ENCODE results near the gene DYNLT2.

The DYNLT2 gene, protein sequence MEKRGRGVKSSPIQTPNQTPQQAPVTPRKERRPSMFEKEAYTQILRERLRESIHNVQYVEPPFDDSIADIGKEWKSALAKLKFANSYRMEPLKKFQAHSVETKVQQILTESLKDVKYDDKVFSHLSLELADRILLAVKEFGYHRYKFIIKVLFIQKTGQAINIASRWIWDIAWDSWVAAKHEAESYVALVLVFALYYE

DNA sequence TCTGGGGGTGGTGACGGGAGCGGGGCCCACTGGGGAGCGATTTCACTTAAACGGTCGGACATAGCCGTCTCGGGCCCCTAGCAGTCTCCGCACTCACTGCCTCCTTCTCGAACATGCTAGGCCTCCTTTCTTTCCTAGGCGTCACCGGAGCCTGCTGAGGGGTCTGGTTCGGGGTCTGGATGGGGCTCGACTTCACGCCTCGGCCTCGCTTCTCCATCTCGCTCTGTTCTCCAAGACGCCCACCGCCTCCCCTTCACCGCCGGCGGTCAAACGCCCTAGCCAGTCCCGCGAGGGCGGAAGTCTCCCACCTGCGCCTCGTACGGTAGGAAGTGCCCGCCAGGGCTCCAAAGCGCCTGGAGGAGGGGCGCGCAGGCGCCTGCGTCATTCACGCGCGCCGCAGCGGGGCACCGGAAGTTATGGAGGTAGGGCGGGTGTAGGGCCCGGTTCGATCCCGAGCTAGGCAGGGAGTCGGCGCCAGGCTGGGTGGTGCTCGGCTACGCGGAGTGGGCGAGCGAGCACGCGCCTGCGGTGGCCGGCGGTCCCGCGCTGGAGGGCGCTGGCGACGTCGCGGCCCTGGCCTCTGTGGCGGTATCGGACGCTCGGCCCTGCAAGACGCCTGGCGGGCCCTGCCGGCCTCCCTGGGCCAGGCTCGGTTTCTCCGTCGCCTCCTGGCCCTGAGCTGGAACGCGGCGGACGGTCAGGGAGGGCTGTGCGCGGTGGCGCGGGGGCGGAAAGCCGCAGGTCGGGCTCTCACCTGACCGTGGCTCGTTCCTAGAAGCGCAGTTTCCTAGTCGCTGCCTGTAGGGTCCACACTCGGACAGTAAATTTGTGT is at the start of gene DYNLT2, which contains the start of gene ERMARD:
TSS of gene DYNLT2 (minus strand) at position 331 of the 832 bp plus-strand sequence. CDS start at position 217, 114 bp downstream.
TSS of gene ERMARD (plus strand) at position 381 of the 832 bp plus-strand sequence. CDS start at position 417, 36 bp downstream.
- peak; percentile 81 to 90 for DNase-seq (ENCODE audit: low read depth in 2 of 2, low spot score in 1 of 2)

DNA sequence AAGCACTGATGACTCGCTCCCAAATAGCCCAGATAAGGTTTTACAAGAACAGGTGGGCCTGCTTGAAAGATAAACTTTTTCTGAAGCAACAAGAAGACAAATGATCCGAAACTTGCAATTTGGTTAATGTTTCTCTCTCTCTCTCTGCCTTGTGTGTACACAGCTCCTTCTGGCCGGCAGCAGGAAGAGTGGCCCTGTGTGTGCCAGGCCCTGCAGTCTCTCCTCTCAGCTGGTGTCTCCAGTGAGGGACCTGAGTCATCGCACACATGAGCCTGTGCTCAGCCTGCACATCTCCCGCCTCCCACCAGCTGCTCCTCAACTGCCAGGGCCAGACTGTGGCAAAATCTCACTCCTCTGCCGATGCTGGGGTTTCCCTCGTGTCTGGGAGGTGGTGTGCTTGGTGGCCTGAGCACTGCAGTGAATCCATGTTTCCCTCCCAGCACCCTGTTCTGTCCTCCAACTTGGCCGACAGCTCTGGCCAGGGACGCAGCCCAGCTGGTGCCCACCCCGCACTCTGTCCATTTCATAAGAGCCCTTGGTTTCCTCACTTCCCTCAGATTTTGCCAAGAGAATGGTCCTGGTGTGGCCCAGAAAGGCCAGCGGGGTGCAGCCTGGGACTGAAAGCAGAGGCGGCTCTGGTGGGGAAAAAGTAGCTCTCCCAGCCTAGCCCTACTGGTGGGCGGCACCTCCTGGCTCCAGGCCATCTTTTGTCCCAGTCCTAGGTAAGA is 49.5 kb upstream of the DYNLT2 start:
- no peak for DNase-seq (ENCODE audit: low read depth in 2 of 2, low spot score in 1 of 2)

DNA sequence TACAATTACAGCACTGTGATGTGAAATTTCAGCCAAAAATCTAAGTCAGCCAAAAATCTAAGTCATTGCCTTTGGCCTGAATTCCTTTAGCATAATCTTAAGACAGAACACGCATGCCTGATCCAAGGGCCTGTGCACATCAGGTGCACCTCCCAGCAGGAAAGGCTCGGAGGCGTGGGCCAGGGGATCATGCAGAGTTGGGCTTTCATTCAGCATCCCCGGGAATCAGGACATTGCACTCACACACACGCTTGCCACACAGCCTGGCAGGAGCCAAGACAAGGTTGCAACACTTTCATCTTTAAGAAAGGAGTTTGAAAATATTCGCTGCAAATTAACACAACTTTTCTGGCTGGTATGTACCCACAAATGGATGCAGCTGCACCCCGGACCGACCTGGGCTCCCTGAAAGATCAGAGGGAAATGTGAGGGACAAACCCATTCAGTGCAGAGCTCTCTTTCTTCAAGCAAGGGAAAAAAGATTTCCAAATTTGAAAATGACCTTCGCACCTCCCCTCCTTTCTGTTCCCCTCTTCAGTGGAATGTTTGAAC is 48.8 kb upstream of the DYNLT2 start:
- no peak for DNase-seq (ENCODE audit: low read depth in 2 of 2, low spot score in 1 of 2)

DNA sequence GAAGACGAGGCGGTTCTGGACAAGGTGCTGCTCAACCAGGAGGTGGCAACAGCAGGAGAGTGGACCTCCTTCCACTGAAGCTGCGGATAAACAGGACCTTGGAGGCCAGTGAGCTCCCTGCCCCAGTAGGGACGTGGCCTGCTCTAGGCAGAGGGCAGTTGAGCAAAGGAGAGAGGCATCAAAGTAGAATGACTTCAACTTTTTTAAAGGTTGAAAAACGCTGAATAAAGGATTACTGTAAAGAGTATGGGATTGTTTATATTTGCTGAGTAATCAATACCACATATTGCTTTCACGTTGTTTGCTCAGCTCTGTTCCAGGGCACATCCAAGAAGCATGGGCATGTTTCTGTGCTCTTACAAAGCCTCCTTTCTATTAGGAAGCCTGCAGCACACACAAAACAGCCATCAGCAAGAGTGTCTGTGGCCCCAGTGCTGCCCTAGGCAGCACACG is 48.1 kb upstream of the DYNLT2 start:
- DNase-seq (ENCODE audit: low read depth in 2 of 2, low spot score in 1 of 2): no peak

DNA sequence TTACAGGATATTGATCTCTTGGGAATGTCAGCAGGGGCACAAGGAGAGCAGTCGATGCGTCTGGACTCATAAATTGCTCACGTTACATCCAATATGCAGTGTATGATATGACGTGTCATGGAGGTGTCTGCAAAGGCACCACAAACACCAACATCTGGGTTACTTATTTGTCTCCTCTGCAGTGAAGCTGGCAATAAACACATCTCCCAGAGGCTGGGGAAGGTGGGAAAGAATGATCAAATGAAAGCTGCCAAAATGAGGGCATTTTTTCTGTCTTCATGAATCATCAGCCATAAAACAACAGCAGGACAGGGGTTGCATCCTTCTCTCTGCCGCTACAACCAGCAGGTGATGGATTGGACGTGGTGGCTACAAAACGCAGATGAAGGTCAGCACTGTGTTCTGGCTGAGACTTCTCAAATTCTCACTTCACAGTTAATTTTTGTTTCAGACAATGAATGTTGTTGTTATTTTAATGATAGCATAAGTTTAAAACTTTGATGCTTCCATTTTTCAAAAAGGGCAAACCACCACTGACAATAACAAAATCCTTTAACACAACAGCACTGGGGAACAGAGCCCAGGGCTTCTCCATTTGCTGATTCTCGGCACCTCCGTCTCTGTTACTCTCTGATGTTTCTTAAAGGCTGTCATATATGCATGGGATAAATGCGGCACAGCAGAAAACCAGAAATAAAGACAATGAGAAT is 47.5 kb upstream of the DYNLT2 start:
- no peak for DNase-seq (ENCODE audit: low read depth in 2 of 2, low spot score in 1 of 2)

DNA sequence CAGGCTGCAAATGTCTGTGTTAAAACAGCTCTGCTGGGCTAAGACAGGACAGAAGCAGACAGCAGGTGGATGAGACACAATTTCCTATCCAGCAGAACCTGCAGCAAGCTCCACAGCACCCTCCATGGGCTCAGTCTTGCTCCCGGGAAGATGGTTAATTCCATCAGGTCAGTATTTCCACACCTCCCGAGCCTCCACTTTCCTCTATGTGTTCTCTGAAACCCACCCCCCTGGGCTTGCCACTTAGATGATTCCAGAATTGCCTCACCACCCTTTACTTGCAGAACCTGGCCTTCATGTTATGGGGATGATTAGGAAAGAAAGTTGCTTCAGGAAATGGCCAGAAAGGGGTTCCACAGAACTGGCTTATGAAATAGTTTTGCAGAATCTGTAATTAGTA is 43.8 kb upstream of the DYNLT2 start:
- DNase-seq (ENCODE audit: low read depth in 2 of 2, low spot score in 1 of 2): no peak

DNA sequence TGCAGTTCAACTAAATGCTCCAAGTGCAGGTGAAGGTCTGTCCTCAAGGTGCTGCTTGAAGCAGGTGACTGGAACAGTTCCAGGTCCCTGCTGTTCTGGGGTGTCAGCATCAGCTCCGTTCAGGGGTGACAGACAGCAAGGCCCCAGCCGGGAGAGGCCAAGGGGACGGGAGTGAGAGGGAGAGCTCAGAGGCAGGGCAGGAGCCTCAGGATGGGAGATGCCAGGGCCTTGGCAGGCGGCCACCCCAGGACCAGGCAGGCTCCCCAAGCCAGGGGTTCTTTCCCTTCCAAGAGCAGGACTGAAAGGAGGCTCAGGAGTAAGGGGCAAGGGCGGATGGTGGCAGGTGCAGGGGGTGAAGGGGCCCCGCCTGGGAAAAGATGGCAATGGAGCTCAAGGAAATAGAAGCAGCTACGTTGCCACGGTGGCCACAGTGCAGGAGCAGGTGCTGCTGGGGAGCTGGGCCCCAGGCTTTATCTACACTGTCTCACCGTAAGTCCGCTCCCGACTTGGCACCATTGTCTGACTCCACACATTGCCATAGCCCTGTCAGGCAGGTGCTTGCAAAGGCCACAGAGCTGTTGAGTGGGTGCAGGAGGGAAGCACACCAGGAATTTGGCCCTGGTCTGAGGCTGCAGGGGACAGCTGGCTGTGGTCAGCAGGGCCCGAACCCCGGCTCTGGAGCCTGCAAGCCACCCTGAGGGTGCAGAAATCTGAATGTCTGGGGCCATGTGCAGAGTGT is 43.1 kb upstream of the DYNLT2 start:
- DNase-seq (ENCODE audit: low read depth in 2 of 2, low spot score in 1 of 2): no peak

DNA sequence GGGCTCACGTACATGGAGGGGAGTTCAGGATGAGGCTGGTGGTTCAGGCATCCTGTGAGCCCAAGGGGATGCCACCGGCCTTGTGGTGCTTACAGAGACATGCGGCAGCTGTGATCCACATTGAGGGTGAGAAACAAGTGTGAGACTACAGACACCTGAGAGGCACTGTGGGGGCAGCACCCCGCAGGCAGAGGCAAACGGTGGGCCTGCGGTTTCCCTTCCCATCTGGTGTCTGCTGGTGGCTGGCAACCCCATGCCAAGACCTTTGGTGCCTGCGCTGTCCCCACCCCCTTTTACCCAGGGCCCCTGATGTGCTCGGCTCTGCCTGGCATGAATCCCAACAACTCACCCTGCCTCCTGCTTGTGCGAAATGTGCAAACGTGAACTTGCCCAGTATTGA is 42.0 kb upstream of the DYNLT2 start:
- no peak for DNase-seq (ENCODE audit: low read depth in 2 of 2, low spot score in 1 of 2)

DNA sequence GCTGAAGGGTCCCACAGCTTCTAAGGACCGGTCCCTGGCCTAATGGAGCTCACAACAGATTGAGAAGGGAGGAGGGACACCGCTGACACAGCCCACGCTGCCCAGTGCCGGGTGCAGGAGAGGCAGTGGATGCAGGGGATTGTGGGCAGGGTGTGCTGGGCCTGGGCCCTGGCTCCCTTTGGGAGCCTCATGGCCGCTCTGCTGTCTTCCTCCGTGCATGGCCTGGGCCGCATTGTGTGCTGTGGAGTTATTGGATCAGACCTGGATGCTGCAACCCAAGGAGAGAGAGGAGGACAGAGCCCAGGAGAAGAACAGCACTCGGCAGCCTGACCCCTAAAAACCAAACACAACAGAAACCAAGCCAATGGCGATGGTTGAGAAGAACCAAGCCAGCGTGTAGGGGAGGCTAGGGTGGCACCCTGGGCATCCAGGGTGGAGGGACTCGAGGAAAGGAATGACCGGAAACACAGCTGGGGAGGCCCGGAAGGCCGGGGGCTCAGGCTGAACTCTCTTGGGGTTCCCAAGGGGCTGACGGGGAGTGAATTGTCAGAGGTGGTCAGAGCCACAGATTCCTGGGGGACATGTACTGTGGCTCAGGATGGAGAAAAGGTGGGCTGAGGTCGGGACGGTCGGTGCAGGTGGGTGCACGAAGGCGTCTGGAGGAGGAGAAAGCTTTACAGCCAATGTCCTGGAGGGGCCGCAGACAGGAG is 41.1 kb upstream of the DYNLT2 start:
- DNase-seq (ENCODE audit: low read depth in 2 of 2, low spot score in 1 of 2): no peak

DNA sequence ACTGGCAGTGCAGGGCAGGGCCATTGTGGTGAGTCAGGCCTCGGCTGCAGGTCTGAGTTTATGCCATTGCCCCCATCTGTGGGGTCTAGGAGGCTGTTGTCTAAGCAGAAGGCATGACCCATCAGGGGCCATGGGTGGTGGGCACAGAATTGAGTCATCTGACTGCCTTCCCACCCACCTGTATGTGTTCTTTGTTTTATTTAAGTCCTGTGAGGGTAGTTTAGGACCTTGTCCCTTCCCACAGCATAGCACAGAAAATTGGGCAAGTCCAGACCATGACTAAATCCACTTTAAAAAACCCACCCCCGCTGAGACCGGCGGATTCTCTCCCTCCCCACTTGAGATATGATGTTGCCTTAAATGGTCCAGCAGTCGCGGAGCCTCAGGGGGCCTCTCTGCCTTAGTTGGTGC is 40.4 kb upstream of the DYNLT2 start:
- no peak for DNase-seq (ENCODE audit: low read depth in 2 of 2, low spot score in 1 of 2)

DNA sequence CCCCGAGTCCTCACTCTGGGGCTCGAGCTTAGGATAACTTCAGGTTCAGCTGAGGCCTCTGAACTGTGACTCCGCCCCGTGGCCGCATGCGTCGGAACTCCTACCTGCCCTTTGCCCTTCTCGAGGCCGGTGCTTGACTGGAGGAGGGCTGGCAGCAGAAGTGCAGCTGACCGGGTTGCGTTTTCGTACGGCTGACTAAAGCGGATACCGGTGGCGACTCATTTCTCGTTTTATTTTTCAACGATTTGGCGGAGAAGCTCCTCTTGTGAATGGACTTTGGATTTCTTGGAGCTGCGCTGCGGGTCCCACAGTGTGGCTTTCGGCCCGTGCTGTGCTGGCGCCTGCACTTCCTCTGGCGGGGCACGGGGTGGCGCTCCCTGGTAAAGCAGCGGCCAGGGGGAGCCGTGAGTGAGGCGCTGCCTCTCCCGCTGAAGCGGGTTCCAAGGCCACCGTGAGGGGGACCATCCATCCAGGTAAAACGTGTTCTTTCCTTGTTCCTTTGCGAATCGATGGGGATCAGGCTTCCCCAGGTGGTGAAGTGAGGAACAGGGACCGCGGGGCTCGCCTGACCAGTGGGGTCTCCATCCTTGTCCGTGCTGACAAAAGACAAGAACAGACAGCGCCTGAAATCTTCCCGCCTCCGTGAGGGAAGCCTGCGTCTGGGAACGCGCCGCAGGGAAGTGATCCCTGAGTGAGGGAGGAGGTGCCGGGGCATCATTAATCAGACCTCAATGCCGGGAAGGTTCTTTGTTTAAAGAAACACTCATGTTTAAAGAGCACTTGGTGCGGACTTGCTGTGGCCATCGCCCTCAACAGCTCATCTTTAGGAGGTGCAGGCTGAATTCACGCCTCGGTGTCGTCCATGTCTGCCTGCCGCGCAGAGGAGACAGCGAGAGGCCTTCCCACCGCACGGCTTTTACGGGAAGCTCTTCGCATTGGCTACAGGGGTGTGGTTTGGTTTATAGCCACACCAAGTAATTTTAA is 38.9 kb upstream of the DYNLT2 start:
- DNase-seq (ENCODE audit: low read depth in 2 of 2, low spot score in 1 of 2): peak; percentile 16 to 51

DNA sequence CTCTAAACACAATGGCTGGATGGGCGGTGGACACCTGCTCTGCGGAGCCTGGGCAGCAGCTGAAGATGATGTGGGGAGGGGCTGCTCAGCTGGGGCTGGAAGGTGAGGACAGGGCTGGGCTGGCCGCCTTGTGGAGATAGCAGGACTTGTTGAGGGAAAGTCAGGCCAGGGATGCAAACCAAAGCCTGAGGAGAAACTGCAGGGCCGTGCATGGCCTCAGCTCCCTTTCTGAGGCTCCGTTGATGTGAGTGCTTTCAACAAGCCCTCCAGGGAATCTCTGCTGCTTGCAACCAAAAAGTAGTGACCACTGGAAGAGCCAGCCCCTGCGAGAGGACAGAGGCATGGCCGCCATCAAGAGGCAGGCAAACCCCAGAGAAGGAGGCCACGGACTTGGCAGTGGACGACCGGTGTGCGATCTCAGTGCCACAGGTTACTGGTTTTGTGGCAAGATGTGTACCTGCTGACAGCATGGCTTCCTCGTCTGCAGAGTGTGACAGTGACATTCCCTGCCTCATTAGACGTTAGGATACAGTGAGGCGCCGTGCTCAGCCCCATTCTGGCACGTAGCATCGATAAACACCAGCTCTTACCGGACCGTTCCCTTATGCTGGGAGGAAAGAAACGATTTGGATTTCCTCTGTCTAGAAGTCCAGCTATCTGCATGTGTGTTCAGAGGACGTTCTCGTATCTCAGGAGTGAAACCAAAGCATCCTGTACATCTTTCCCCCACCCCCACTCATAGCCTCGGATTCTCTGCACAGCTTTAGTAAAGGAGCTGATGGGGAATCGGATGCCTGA is 38.0 kb upstream of the DYNLT2 start:
- DNase-seq (ENCODE audit: low read depth in 2 of 2, low spot score in 1 of 2): no peak

DNA sequence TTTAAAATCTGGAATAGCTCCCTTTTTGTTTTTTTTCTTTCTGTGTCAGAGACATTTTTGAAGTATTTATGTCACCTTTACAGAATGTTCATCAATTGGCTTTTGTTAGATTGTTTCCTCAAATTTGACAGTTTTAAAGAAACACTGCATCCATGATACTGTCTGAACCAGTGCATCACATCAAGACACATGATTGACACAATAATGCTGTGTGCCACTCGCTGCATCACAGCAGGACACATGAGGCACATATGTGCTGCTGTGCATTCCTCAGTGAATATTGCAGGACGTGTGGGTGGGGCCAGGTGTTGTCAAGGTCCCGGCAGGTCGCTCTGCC is 37.4 kb upstream of the DYNLT2 start:
- no peak for DNase-seq (ENCODE audit: low read depth in 2 of 2, low spot score in 1 of 2)

DNA sequence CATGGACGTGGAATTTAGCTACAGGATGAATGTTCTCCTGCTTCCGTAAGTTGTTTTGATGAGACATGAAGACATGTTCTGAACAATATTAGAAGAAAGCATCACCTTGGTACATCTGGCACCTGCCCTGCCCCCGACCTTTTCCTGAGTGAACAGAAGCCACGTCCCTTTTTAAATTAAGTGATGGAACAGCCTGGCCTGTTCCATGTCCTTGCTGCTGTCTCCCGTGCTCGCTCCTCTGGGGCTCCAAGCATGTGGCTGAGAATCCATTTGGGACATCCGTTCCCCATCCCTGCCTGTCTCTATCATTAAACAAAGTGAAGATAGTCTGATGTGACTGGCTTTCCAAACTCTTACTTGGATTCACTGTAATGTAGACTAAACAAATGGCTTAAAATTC is 36.4 kb upstream of the DYNLT2 start:
- no peak for DNase-seq (ENCODE audit: low read depth in 2 of 2, low spot score in 1 of 2)

DNA sequence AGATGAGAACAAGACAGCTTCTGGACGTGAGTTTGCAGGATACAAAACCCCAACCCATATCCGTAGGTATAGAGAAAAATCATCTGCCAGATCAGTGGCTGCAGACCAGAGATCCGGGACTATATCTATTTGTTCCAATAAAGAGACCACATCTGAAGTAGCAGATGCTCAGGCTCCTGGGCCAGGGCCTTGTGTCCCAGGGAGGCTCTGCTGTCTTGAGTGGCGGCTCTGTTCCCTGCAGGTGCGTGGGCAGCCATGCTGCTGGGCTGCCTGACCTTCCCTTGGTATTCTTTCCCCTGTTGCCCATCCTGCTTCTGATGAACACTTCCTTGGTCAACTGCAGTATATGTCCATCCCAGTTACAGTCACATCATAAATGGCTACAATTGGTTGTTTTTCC is 35.0 kb upstream of the DYNLT2 start:
- DNase-seq (ENCODE audit: low read depth in 2 of 2, low spot score in 1 of 2): no peak

DNA sequence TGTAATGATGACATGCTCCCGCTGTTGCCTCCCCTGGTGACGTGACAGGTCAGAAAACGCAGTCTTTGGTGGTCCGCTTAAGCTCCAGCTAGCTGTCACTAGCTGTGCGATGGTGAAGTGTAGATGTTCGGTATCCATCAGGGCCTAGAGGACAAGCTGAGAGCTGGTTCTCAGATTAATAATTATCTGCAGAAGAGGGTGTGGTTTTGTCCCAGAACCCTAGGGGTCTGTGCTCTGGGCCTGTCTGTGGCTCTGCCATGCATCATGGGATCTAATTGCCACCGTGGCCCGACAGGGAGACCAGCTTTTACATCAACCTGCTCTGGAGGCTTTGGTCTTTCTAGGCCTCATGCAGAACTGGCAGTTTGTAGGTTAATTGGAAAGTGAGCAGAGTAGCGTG is 34.2 kb upstream of the DYNLT2 start:
- DNase-seq (ENCODE audit: low read depth in 2 of 2, low spot score in 1 of 2): no peak

DNA sequence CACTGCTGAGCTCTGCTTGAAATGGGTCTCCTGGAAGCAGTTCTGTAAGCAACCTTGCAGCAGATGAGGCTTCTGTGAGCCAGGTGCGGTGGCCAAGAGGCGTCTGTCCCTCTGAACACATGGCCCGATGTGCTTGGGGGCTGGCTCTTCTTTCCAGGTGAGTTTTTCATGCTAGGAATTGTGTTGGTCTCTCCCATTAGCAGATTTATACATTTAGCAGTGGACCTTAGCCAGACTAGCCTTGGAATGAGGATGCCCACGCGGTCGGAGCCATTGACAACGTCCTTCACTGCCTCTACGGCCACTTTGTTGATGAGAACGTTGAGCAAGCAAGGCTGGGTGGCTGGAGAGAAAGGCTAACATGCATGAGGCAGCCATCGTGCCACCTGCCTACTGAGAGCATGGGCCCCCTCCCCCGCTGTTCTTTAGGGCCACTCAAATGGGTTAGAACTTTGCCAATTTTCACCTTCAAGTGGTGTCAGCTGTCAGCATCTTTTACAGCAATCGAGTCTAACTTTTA is 33.5 kb upstream of the DYNLT2 start:
- DNase-seq (ENCODE audit: low read depth in 2 of 2, low spot score in 1 of 2): no peak

All from stimulated activated CD8-positive, alpha-beta memory T cell treated with anti-CD3 and anti-CD28 coated beads, Interleukin-4, amount 100 ng/mL, for 1 hour (primary cell).